ENCODE measurements around the gene SERPINH1.

Gene SERPINH1

DNA sequence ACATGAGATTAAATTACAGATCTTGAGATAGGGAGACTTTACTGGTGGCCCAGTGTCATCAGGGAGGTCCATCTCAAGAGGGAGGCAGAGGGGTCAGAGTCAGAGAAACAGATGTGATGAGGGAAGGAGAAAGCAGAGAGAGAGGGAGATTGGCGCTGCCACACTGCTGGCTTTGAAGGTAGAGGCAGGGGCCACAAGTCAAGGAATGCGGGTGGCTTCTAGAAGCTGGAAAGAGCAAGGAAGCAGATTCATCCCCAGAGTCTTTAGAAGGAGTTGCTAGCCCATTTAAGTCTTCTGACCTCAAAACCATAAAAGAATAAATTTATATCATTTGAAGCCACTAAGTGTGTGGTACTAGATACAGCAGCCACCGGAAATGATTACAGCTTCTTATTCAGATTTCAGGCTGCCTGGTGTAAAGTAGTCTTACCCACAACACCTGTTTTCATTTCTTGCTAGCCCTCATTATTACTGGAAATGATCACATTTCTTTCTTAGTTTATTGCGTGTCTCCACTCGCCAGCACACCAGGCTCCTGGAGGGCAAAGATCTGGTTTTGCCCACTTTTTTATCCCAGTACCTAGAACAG is 12.6 kb upstream of the SERPINH1 start:
- Histone ChIP-seq H3K9me3 (ENCODE audit: control insufficient read depth, low read length) (no peaks in the 10 kb centered on the region), H3K4me3 (ENCODE audit: low read length) (no peak overlapping the region), H3K27me3 (ENCODE audit: control insufficient read depth, insufficient read depth, low read length) (peaks cover 3% of the 10 kb centered on the region), H3K4me1 (ENCODE audit: control insufficient read depth, insufficient read depth, low read length) (peaks cover 3% of the 10 kb centered on the region), H3K36me3 (ENCODE audit: control insufficient read depth, insufficient read depth, low read length) (no peaks in the 10 kb centered on the region), H3K9ac (ENCODE audit: low read length) (no peak overlapping the region)

DNA sequence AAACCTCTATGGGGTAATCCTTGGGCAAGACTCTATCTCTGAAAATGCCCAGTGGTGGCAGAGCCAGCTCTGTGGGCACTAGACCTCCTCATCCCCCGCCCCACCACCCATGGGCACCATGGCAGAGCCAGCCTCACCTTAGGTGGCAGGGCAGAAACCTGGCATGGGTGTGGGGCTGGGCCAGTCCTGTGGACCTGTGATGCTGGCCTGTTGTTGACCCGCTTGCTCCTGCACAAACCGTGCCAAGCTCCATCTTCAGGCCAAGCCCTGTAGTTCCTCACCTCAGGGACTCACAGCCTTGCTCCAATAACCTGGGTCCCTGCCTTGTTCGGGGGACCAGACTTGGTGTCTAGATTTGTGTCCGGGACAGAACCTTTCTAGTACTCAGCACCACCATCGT is 8.9 kb upstream of the SERPINH1 start:
- no peak overlapping the region for H3K9ac ChIP-seq (ENCODE audit: low read length)
- H3K36me3 ChIP-seq (ENCODE audit: control insufficient read depth, insufficient read depth, low read length) = no peaks in the 10 kb centered on the region
- H3K4me1 ChIP-seq (ENCODE audit: control insufficient read depth, insufficient read depth, low read length) = peaks cover 10% of the 10 kb centered on the region
- no peak overlapping the region for H3K4me3 ChIP-seq (ENCODE audit: low read length)
- no peaks in the 10 kb centered on the region for H3K27me3 ChIP-seq (ENCODE audit: control insufficient read depth, insufficient read depth, low read length)
- no peaks in the 10 kb centered on the region for H3K9me3 ChIP-seq (ENCODE audit: control insufficient read depth, low read length)

DNA sequence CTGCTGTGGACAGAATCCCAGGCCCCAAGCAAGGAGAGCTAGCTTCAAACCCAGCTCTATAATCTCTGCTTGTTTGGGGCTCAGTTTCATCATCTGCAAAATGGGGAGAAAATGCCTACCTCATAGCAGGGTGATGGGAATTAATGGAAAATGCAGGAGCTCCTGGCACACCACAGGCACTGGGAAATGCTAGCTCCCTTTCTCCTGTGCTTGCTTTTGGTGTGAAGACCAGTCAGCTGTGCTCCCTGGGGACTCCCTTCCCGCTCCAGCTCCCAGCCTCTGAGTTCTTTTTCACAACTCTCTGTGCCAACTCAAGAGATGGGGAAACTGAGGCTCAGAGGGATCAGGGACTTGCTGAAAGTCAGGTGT is 8.2 kb upstream of the SERPINH1 start:
- H3K4me3 ChIP-seq (ENCODE audit: low read length) = no peak overlapping the region
- no peaks in the 10 kb centered on the region for H3K27me3 ChIP-seq (ENCODE audit: control insufficient read depth, insufficient read depth, low read length)
- H3K4me1 ChIP-seq (ENCODE audit: control insufficient read depth, insufficient read depth, low read length) = peaks cover 17% of the 10 kb centered on the region
- H3K36me3 ChIP-seq (ENCODE audit: control insufficient read depth, insufficient read depth, low read length) = no peaks in the 10 kb centered on the region
- H3K9ac ChIP-seq (ENCODE audit: low read length) = no peak overlapping the region
- no peaks in the 10 kb centered on the region for H3K9me3 ChIP-seq (ENCODE audit: control insufficient read depth, low read length)

DNA sequence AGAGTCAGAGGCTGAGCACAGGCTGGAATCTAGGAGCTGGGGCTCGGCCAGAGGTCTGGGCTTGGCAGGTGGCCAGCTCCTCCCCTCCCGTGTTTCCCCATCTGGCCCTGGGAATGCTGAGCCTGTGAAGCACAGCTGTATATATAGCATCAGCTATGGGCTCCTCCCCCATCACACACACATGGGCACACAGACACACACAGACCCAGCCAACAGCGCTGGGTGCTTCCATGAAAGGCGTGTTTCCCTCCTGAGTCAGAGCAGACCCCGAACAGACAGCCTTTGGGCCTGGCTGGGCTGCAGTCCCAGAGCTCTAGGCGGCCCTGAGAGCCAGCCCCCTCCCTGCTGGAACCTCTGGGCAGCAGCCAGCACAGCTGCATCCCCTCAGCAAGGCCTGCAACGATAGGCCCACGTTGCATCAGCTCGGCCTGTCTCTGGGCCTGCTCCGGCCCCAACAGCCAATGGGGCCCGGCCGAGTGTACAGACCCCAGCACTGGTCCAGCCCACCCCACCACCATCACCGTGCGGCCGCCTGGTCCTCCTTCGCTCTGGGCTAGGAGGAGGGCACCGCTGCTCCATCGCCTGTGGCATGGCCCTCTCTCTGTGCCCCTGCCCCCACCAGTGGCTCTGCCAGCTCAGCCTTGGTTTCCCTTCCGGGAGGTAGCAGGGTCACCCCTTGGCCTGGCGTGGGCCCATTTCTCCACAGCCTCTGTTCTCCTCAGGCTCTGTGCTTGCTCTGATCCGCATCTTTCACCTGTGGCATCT is 7.6 kb upstream of the SERPINH1 start:
- peaks cover 23% of the 10 kb centered on the region for H3K4me1 ChIP-seq (ENCODE audit: control insufficient read depth, insufficient read depth, low read length)
- no peaks in the 10 kb centered on the region for H3K9me3 ChIP-seq (ENCODE audit: control insufficient read depth, low read length)
- no peak overlapping the region for H3K9ac ChIP-seq (ENCODE audit: low read length)
- no peak overlapping the region for H3K4me3 ChIP-seq (ENCODE audit: low read length)
- H3K27me3 ChIP-seq (ENCODE audit: control insufficient read depth, insufficient read depth, low read length) = no peaks in the 10 kb centered on the region
- no peaks in the 10 kb centered on the region for H3K36me3 ChIP-seq (ENCODE audit: control insufficient read depth, insufficient read depth, low read length)

DNA sequence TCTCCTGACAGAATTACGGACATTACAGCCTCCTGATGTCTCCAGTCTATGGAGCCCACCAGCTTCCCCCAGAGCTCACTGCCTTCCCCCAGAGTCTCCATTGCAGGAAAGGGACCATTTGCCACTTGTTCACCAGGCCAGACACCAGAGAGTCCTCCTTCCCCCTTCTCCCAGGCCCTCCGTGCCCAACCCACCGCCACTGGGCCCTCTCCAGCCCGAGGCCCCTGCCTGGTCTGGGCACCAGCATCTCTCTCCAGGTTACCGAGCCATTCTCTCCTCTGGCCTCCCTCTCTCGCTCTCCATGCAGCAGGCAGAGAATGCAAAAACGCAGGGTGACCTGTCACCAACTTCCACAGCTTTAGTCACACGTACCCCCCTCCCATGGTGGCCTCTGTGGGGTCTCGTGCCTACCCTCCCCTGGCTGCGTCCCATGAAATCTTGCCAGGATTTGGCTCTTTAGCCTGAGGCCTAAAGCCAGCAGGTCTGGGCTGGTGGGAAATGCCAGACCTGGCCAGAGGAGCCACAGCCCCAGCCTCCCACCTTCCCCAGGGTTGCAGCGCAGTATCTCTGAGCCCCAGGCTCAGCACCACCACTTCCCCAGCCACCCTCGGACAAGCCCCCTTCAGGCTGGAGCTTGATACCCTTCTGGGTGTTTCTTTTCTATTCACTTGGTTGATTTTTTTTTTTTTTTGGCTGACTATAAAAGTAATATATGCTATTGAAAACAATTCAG is 6.8 kb upstream of the SERPINH1 start:
- Histone ChIP-seq H3K9ac (ENCODE audit: low read length) (no peak overlapping the region), H3K4me3 (ENCODE audit: low read length) (no peak overlapping the region), H3K27me3 (ENCODE audit: control insufficient read depth, insufficient read depth, low read length) (no peaks in the 10 kb centered on the region), H3K4me1 (ENCODE audit: control insufficient read depth, insufficient read depth, low read length) (peaks cover 24% of the 10 kb centered on the region), H3K36me3 (ENCODE audit: control insufficient read depth, insufficient read depth, low read length) (no peaks in the 10 kb centered on the region), H3K9me3 (ENCODE audit: control insufficient read depth, low read length) (no peaks in the 10 kb centered on the region)

DNA sequence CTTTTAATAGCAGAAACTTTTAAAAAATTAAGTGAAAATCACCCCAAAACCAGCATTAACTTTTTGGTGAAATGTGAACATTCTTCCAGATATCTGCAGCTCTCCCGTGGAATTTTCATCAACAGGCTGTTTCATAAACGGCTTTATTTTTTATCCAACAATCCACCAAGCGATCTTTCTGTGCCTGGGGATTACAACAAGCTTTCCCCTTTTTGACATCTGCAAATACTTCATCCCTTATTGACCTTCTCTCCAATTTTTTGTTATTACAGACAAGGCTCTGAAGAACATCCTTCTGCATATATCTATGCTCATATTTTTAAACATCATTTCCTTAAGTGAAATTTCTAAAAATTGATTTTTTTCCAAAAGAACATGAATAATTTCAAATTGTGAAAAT is 5.8 kb upstream of the SERPINH1 start:
- Histone ChIP-seq H3K36me3 (ENCODE audit: control insufficient read depth, insufficient read depth, low read length) (no peaks in the 10 kb centered on the region), H3K4me1 (ENCODE audit: control insufficient read depth, insufficient read depth, low read length) (peaks cover 24% of the 10 kb centered on the region), H3K4me3 (ENCODE audit: low read length) (no peak overlapping the region), H3K9ac (ENCODE audit: low read length) (no peak overlapping the region), H3K9me3 (ENCODE audit: control insufficient read depth, low read length) (no peaks in the 10 kb centered on the region), H3K27me3 (ENCODE audit: control insufficient read depth, insufficient read depth, low read length) (no peaks in the 10 kb centered on the region)

DNA sequence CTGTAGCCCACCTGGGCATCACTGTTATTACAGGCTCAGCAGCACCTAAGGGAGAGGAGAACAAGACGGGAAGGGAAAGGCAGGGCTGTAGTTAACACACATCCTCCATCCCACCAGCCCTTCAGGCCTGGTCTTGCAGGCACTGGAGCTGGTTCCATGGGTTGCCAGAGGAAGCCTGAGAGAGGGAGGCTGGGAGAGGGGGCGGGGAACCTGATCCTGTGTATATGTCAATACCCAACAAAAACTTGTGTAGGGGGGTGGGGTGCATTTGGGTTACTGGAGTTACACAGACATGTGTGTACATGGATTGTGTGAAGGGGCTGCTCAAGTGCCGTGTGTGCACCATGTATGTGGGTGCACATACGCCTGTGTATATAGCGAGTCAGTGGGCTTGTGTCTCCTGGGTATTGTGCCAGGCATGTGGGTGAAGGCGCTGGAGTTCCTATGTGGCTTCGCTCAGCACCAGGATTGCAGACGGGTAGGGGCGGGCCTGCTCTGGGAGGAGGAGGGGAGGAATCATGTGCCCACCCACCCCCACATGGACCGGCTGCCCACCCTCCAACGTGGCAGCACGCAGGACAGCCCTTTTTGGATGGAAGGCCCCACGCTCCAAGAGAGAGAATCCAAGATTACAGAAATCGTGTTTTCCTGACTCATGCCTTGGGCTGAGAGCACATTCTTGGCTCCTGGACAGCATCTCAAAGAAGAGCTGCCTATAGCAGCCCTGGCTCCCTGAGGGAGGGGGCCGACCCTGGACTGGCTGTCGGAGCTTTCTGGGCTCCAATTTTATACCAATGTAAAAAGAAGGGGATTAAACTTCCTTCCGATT is 4.2 kb upstream of the SERPINH1 start:
- Histone ChIP-seq H3K36me3 (ENCODE audit: control insufficient read depth, insufficient read depth, low read length) (no peaks in the 10 kb centered on the region), H3K9me3 (ENCODE audit: control insufficient read depth, low read length) (no peaks in the 10 kb centered on the region), H3K27me3 (ENCODE audit: control insufficient read depth, insufficient read depth, low read length) (no peaks in the 10 kb centered on the region), H3K4me3 (ENCODE audit: low read length) (no peak overlapping the region), H3K4me1 (ENCODE audit: control insufficient read depth, insufficient read depth, low read length) (peaks cover 27% of the 10 kb centered on the region), H3K9ac (ENCODE audit: low read length) (peak overlapping the region; percentile 19)

DNA sequence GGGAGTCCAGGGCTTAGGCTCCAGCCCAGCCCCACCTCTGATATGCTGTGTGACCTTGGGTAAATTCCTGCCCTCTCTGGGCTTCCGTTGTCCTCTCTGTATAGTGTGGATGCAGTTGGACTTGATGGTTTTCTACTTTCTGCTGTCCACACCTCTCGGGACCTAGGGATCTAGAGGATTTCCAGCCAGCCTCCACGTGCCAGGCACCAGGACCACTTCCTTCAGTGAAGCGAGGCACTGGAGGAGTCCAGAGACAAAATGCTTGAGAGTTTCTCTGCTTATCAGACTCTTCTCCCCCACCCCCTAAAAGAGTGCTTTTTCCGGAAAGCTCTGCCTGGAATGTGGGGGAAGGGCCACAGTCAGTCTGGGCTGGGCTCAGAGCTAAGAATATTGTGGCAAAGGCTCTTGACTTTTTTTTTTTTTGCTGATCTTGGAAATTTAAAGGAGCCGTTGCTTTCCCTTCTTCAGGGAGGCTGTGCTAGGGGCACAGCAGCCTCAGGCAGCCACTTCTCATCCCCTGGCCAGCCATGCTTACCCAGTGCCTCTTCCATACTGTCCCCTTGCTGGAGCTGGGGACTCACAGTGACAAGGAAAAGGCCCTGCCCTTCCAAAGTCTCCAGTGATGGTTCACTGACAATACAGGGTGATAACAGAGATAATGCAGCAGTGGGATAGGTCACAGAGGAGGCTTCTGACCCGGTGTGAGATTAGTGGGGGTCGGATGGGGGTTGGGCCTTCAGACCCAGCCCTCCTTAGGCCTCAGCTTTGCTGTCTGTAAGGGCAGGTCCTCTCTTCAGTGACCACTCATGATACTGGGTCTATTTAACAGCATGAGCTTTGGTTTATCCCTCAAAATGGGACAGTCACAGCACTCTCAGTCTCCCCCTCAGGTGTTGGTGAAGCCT is 2.9 kb upstream of the SERPINH1 start:
- Histone ChIP-seq H3K4me3 (ENCODE audit: low read length) (no peak overlapping the region), H3K36me3 (ENCODE audit: control insufficient read depth, insufficient read depth, low read length) (no peaks in the 10 kb centered on the region), H3K9ac (ENCODE audit: low read length) (no peak overlapping the region), H3K9me3 (ENCODE audit: control insufficient read depth, low read length) (no peaks in the 10 kb centered on the region), H3K4me1 (ENCODE audit: control insufficient read depth, insufficient read depth, low read length) (peaks cover 37% of the 10 kb centered on the region), H3K27me3 (ENCODE audit: control insufficient read depth, insufficient read depth, low read length) (no peaks in the 10 kb centered on the region)

DNA sequence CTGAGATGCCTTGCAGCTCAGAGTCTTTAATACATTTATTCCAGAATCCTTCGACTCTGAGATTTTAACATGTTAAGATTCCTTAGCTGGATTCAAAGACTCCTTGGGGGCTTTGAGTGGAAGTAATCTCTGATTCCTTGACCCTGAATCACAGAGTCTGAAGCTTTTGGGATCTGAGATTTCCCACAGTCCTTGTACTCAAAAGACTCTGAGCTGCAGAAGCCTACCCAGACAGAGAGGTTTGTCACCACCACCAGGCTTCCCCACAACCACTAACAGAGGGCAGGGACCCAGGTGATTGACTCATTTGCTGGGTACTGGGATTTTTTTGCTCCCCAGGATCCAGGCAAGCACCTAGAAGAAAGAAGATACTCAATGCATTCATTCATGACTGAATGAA is 1.4 kb upstream of the SERPINH1 start:
- H3K9ac ChIP-seq (ENCODE audit: low read length) = no peak overlapping the region
- peaks cover 48% of the 10 kb centered on the region for H3K4me1 ChIP-seq (ENCODE audit: control insufficient read depth, insufficient read depth, low read length)

DNA sequence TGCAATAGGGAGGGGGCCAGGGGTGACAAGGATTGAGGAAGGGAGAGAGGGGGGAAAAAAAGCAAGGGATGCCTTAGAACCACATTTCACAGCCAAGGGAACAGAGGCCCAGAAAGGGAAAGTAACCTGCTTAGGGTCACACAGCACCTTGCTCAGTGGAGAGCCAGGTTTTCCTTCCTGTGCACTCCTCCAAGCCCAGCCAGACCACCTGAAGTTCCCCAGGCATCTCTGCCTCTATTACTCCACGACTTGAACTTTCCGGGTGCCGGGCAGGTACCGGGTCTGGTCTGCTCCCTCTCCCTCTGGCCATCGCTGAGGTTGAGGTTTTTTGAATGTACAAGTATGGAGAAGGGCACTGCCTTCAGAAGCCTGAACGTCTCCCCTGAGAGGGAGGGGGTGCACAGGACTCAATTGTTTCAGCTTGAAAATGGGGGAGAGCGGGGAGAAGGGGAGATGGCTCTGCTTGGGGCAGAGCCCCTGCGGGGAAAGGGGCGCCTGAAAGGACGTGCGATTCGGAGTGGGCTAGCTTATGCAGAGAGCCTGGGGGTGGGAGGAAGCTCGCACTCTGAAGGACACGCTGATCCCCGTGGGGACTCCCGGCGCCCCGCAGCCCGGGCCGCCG is 516 bp upstream of the SERPINH1 start:
- H3K4me1 ChIP-seq (ENCODE audit: control insufficient read depth, insufficient read depth, low read length) = peaks cover 51% of the 10 kb centered on the region
- peak overlapping the region; percentile 99 for H3K4me3 ChIP-seq (ENCODE audit: low read length)
- peak overlapping the region; percentile 88 for H3K9ac ChIP-seq (ENCODE audit: low read length)
- H3K9me3 ChIP-seq (ENCODE audit: control insufficient read depth, low read length) = no peaks in the 10 kb centered on the region
- peaks cover under 1% of the 10 kb centered on the region for H3K36me3 ChIP-seq (ENCODE audit: control insufficient read depth, insufficient read depth, low read length)
- H3K27me3 ChIP-seq (ENCODE audit: control insufficient read depth, insufficient read depth, low read length) = no peaks in the 10 kb centered on the region

More for the DNA sequence above, 1.4 kb upstream of the SERPINH1 start:
- Histone ChIP-seq H3K4me3 (ENCODE audit: low read length) (no peak overlapping the region), H3K9me3 (ENCODE audit: control insufficient read depth, low read length) (no peaks in the 10 kb centered on the region), H3K36me3 (ENCODE audit: control insufficient read depth, insufficient read depth, low read length) (no peaks in the 10 kb centered on the region), H3K27me3 (ENCODE audit: control insufficient read depth, insufficient read depth, low read length) (no peaks in the 10 kb centered on the region)

Measured in mucosa of stomach (tissue), 1 donor.